Activated T-cell treated with anti-CD3 and anti-CD28 coated beads, Interleukin-2, amount 50 U/mL, for 4 hours (primary cell): ENCODE data around the gene ERBB4. TPM values are rescaled to one million over a fixed set of nuclear protein-coding genes. Genes with fewer than 3 reads are reported as not detected.

Source experiments
- ATAC-seq, 2 donors: fragments of 200-7000 bp; cut with Tn5 transposase; one replicate each; pipeline ENCODE4 v1.10.0; 2021
- DNase-seq: peaks from one replicate; pipeline ENCODE4 v3.0.0-alpha.2; 2020
- H3K27me3 Mint-ChIP-seq: one replicate; pipeline ENCODE4 v1.8.0; 2021; ENCODE audit warnings: low read depth, mixed read lengths
- H3K36me3 Mint-ChIP-seq: one replicate; pipeline ENCODE4 v1.8.0; 2022; ENCODE audit warnings: mixed read lengths; ENCODE audit not compliant: insufficient read depth
- H3K4me1 Mint-ChIP-seq: one replicate; pipeline ENCODE4 v1.8.0; 2021; ENCODE audit warnings: low read depth, mixed read lengths
- H3K4me3 Mint-ChIP-seq: one replicate; pipeline ENCODE4 v1.8.0; 2021; ENCODE audit warnings: mild to moderate bottlenecking, moderate library complexity, mixed read lengths
- H3K9me3 Mint-ChIP-seq: one replicate; pipeline ENCODE4 v1.8.0; 2021; ENCODE audit warnings: mixed read lengths
- total RNA-seq, 3 donors: library from RNA; stranded (reverse); gene quantifications; one replicate each; pipeline ENCODE4 v1.2.1, GENCODE V29; 2021

The ERBB4 gene
- total RNA-seq, 3 donors from 2014 or later = not detected

DNA sequence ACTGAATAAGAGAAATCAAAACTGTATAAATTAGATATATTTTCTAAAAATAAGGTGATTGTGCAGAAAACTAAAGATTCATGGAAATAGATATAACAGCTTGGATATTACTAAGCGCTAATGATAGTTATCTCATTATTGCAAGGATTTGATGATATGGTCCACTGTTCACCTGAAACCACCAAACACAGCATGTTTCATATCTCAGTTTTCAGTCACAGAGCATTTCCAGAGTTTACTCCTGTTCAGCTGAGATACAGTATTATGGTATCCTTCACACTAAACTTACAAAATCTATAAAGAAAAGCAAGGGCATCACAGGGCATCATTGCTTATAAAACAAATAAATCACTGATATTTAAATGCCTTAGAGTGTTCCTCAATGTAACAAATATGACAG, 591.6 kb downstream of the ERBB4 start:
- no peaks in the 10 kb centered on the region for H3K36me3 Mint-ChIP-seq
- H3K4me1 Mint-ChIP-seq = no peaks in the 10 kb centered on the region
- DNase-seq = no peak
- no peaks in the 10 kb centered on the region for H3K27me3 Mint-ChIP-seq
- no peak for ATAC-seq
- H3K9me3 Mint-ChIP-seq = peaks cover 9% of the 10 kb centered on the region
- no peak overlapping the region for H3K4me3 Mint-ChIP-seq

DNA sequence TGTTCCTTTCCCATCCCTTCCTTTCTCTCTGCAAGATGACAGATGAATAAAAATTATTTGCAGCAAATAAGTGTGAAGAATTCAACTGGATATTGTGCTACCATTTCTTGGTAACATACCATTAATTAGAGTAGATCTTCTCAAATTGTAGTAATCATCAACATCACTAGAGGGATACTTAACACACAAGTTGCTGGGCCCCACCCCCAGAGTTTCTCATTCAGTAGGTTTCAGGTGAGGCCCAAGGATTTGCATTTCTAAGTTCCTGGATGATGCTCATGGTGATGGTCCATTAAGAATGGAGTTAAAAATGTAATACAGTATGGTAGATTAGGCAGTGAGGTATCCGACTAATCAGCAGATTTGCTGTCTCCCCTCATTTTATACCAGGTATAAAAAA, 594.0 kb downstream of the ERBB4 start:
- ATAC-seq (no peak), DNase-seq (no peak)
- Mint-ChIP-seq H3K4me3 (no peak overlapping the region), H3K4me1 (no peaks in the 10 kb centered on the region), H3K27me3 (no peaks in the 10 kb centered on the region), H3K9me3 (peaks cover 4% of the 10 kb centered on the region), H3K36me3 (no peaks in the 10 kb centered on the region)

DNA sequence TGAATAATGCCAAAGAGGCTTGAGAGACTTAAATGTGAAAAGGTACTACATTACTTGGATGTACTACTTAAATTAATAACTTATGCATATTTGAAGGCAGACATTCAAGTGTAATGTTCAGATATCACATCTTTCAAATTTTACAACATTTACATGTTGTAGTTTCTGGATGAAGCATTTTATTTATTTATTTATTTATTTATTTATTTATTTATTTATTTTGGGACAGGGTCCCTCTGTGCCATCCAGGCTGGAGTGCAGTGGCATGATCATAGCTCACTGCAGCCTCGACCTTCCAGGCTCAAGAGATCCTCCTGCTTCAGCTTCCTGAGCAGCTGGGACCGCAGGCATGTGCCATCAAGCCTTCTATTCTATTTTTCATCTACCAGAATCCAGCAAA, 596.4 kb downstream of the ERBB4 start:
- no peaks in the 10 kb centered on the region for H3K4me1 Mint-ChIP-seq
- H3K27me3 Mint-ChIP-seq = no peaks in the 10 kb centered on the region
- ATAC-seq = no peak

DNA sequence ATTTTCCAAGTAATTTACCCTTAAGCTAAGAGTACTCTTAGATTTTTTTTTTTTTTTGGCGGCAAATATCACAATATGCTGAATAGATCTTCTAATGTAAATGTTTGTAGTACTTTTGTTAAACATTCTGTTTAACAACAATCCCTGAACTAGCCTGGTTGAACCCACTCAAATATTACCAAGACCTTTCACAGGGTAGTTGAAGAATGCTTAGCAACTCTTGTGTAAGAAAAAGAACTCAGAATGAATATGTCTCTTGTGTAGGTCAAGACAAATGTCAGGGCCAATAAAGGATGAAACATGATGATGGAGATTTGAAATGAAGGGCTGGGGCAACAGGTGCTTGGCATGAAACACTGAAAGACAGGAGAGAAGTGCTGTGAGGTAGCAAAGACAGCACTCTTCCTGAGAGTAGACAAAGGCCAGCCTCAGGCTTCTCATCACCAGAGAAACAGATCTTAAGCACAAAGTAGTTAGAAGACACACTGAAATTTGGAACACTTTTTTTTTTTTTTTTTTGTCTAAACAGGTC, 597.3 kb downstream of the ERBB4 start:
- no peaks in the 10 kb centered on the region for H3K9me3 Mint-ChIP-seq
- DNase-seq (no peak), ATAC-seq (no peak)
- H3K36me3 Mint-ChIP-seq = no peaks in the 10 kb centered on the region
- no peak overlapping the region for H3K4me3 Mint-ChIP-seq
- no peaks in the 10 kb centered on the region for H3K27me3 Mint-ChIP-seq
- H3K4me1 Mint-ChIP-seq = no peaks in the 10 kb centered on the region

More for the DNA sequence above, 596.4 kb downstream of the ERBB4 start:
- Mint-ChIP-seq H3K36me3 (no peaks in the 10 kb centered on the region), H3K9me3 (no peaks in the 10 kb centered on the region), H3K4me3 (no peak overlapping the region)
- DNase-seq = no peak

DNA sequence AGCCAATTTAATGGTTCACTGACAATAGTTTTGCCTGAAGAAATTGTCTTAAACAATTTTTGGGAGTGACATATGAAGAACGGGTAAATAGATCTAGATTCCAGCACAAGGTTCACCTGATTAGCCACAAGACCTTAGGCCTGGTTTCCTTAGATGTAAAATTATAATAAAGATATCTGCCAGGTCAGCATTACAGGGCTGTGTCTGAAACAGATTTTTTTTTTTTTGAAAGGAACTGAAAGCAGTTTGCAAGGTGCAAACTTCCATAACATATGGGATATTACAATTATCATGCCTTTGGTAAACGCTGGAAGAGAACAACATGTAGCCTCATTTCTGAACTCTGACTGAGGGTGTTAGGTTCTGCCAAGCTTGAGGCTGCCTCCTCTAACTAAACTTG, 599.4 kb downstream of the ERBB4 start:
- DNase-seq (no peak), ATAC-seq (no peak)
- H3K9me3 Mint-ChIP-seq = no peaks in the 10 kb centered on the region
- H3K36me3 Mint-ChIP-seq = no peaks in the 10 kb centered on the region
- no peaks in the 10 kb centered on the region for H3K4me1 Mint-ChIP-seq
- H3K27me3 Mint-ChIP-seq = no peaks in the 10 kb centered on the region
- H3K4me3 Mint-ChIP-seq = no peak overlapping the region

DNA sequence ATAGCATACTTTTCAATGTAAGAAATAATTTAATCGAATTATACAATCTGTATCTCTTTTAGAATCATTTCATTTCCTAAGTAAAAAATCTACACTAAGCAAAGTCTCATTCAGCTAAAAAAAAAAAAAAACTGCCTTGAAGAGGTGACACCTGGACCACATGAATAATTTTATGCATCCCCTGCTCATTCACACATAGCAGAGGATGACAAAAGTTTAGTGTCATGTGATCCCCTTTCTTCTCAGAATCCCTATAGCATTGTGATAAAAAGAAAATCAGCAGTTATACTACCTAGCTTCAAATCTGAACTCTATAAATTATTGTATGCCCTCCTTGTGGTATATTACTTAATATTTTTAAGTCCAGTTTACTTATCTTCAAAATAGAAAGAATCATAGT, 603.8 kb downstream of the ERBB4 start:
- H3K9me3 Mint-ChIP-seq = no peaks in the 10 kb centered on the region
- no peak for ATAC-seq
- H3K27me3 Mint-ChIP-seq = no peaks in the 10 kb centered on the region
- no peaks in the 10 kb centered on the region for H3K36me3 Mint-ChIP-seq
- no peaks in the 10 kb centered on the region for H3K4me1 Mint-ChIP-seq
- DNase-seq = no peak
- H3K4me3 Mint-ChIP-seq = no peak overlapping the region

DNA sequence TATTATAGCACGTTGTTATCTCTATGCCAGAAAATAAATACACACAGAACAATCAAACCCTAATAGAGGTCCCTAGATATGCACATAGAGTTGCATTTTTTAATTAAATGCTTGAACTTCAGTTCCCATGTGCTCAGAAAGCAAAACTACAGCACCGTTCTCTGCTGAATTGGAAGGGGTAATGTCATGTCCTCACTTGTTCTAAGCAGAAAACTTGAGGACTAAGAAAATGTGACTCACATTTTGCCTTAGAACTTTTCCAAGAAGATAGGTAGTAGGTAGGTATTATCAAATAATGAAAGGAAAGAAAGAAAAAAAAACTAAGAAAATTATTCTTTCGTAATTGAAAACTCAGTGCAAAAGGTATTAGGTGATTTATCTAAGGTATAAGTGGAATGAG, 607.3 kb downstream of the ERBB4 start:
- Mint-ChIP-seq H3K9me3 (no peaks in the 10 kb centered on the region), H3K27me3 (no peaks in the 10 kb centered on the region), H3K4me3 (no peak overlapping the region), H3K36me3 (no peaks in the 10 kb centered on the region), H3K4me1 (no peaks in the 10 kb centered on the region)
- DNase-seq (no peak), ATAC-seq (no peak)

DNA sequence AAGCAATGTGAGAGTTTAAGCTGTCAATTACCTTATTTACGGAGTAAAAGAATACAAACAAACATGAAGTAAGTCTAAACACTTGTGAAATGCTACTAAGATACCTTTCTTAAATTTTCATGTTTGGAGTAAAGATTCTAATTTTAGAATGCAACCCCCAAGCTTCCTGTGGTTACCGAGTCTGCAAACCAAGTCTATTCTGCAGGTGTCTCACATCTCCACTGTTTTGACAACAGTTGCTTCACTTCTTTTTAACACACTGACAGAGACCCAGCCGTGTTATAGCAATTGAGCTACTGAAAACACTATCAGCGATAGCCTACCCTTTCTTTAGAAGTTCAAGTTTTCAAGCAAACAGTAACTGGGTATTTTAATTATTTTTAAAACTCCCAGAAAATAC, 608.3 kb downstream of the ERBB4 start:
- Mint-ChIP-seq H3K36me3 (no peaks in the 10 kb centered on the region), H3K4me1 (no peaks in the 10 kb centered on the region), H3K4me3 (no peak overlapping the region), H3K9me3 (no peaks in the 10 kb centered on the region), H3K27me3 (no peaks in the 10 kb centered on the region)
- ATAC-seq (no peak), DNase-seq (no peak)

DNA sequence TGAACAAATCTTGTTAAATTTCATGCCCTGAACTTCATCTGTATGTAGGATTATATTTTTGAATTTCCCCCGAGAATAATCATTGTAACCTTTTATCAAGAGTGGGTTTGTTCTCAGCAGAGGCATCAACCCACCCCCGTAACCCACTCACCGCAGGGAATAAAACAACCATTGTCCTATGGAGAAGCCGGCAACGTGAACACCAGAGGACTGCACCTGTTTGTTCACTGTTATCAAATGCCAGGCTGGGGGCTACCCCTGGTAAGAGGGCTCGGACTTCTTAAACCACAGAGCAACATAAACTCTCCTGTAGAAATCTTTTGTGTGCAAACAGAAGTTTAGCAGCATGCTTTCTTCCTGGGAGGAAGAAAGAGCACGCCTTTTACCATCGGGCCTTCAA, 610.4 kb downstream of the ERBB4 start:
- no peak for ATAC-seq
- H3K27me3 Mint-ChIP-seq = no peaks in the 10 kb centered on the region
- H3K36me3 Mint-ChIP-seq = no peaks in the 10 kb centered on the region
- DNase-seq = no peak
- no peaks in the 10 kb centered on the region for H3K4me1 Mint-ChIP-seq
- H3K9me3 Mint-ChIP-seq = no peaks in the 10 kb centered on the region
- H3K4me3 Mint-ChIP-seq = no peak overlapping the region

DNA sequence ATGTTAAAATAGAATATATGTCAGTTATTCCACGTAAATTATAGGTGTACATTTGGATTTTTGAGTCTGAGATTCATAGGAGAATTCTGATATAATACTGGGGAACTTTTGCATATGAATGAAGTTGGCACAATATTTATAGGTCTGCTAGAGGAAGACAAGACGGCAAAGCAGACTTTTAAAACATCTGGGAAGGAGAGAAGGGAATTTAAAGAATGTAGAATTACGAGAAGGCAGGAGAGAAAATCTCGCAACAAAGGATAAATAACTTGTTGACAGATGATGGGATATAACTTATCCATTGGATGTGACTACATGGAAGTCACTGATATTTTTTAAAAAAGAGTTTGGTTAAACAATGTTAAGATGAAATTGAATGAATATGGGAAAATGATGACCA, 615.6 kb downstream of the ERBB4 start:
- Mint-ChIP-seq H3K36me3 (no peaks in the 10 kb centered on the region), H3K9me3 (peaks cover 7% of the 10 kb centered on the region), H3K4me1 (no peaks in the 10 kb centered on the region), H3K4me3 (no peak overlapping the region), H3K27me3 (no peaks in the 10 kb centered on the region)
- ATAC-seq = no peak
- no peak for DNase-seq

DNA sequence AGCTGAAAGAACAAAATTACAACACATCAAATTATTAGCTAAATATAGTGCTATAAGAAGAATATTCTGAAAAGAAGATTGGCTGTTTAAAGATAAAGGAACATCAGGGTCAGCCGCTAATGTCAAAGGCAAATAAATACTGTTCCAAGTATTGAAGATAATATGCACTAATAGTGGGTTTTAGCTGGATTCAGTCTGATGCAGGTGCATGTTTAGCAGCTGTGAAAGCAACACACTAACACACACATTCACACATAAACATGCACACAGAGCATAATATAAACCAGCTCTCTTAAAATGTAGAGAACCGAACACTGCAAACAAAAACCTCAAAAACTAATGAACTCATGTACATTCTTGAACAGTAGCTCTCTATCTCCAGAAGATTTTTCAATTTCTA, 634.6 kb downstream of the ERBB4 start:
- H3K4me3 Mint-ChIP-seq = no peak overlapping the region
- peaks cover 5% of the 10 kb centered on the region for H3K9me3 Mint-ChIP-seq
- no peak for ATAC-seq
- no peaks in the 10 kb centered on the region for H3K4me1 Mint-ChIP-seq
- no peak for DNase-seq
- H3K36me3 Mint-ChIP-seq = no peaks in the 10 kb centered on the region
- no peaks in the 10 kb centered on the region for H3K27me3 Mint-ChIP-seq

DNA sequence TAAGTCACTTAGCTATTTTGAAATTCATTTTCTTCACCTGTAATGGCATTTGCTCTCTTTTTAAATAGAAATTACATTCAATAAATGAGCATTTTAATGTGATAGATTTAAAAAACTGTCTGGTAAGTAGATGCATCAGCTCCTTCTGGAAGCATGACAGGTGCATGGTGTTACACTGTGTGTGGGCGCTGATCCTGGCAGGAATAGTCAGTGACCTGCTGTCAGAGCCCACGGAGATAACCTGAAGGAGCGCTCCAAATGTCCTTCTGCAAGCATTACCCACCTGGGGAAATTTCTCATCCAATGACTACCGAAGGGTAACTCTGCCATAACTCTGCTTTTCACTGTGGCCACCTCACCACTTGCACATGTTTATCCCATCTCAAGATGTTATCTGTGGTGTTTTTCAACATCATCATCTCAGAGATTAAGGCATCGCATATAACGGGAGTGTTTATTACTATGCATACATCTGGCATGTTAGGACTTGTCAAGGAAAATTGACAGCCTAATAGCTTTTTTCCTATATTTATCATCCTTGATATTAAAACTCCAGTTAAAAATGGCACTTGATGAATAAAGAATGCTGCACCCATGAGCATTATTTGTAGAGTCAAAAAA, 637.3 kb downstream of the ERBB4 start:
- ATAC-seq (no peak), DNase-seq (no peak)
- no peaks in the 10 kb centered on the region for H3K4me1 Mint-ChIP-seq
- H3K9me3 Mint-ChIP-seq = peaks cover 5% of the 10 kb centered on the region
- H3K4me3 Mint-ChIP-seq = no peak overlapping the region
- no peaks in the 10 kb centered on the region for H3K36me3 Mint-ChIP-seq
- H3K27me3 Mint-ChIP-seq = no peaks in the 10 kb centered on the region

DNA sequence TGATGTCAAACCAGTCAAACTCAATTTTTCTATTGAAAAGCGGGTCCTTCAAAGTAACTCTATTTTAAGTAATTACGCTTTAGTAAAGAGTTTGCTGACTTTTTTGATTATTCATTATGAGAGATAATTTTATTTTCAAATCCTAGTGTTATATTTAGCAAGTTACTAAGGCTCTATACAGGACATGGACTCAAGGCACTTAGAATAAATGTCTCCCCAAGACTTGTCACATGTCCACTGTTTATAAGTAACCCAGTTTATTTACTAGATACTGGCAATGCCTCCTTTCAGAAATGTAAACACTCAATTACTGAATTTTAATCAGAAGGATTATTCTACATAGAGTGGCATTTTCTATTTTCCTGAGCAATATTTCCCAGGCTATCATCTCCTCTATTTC, 638.1 kb downstream of the ERBB4 start:
- no peak for ATAC-seq
- Mint-ChIP-seq H3K9me3 (peaks cover 2% of the 10 kb centered on the region), H3K4me1 (no peaks in the 10 kb centered on the region), H3K36me3 (no peaks in the 10 kb centered on the region), H3K4me3 (no peak overlapping the region), H3K27me3 (no peaks in the 10 kb centered on the region)
- no peak for DNase-seq

DNA sequence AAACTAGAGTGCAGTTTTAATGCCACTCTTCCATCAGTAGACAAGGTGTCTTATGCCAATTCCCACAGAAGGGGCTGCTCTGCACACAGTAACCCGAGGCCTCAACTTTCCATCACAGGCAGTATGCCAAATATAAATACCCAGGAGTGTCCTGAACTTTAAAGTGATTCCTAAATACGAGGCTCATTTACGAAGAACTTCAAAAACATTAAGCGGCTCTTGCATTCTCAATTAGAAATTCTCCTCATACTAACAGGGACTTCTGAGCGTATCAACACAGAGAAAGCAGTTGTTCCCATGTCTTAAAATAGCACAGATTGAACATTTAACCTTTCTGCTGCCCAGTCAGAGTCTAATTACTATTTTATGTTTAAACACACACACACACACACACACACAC, 638.6 kb downstream of the ERBB4 start:
- Mint-ChIP-seq H3K27me3 (no peaks in the 10 kb centered on the region), H3K4me3 (no peak overlapping the region), H3K9me3 (peaks cover 4% of the 10 kb centered on the region), H3K4me1 (no peaks in the 10 kb centered on the region), H3K36me3 (no peaks in the 10 kb centered on the region)
- DNase-seq = no peak
- no peak for ATAC-seq

DNA sequence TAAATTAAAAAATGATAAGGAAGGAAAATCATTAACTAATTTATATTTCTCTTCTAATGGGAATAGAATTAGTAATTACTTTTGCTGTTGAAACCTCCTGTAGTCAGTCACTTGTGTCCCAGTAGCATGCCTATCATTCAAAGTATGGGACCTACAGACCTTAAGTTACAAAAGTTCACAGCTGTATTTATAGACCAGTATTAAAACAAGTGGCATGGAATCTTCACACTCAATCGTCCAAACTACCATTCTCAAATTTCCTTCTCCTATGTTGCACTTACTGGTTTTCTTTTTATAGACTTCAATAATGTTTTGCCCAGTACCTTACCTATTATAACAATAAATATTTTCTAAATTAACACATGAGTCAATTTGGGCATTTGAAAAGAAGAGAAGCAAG, 639.9 kb downstream of the ERBB4 start:
- H3K4me3 Mint-ChIP-seq = no peak overlapping the region
- no peak for ATAC-seq
- no peak for DNase-seq
- peaks cover 4% of the 10 kb centered on the region for H3K9me3 Mint-ChIP-seq
- H3K27me3 Mint-ChIP-seq = no peaks in the 10 kb centered on the region
- no peaks in the 10 kb centered on the region for H3K4me1 Mint-ChIP-seq
- no peaks in the 10 kb centered on the region for H3K36me3 Mint-ChIP-seq

DNA sequence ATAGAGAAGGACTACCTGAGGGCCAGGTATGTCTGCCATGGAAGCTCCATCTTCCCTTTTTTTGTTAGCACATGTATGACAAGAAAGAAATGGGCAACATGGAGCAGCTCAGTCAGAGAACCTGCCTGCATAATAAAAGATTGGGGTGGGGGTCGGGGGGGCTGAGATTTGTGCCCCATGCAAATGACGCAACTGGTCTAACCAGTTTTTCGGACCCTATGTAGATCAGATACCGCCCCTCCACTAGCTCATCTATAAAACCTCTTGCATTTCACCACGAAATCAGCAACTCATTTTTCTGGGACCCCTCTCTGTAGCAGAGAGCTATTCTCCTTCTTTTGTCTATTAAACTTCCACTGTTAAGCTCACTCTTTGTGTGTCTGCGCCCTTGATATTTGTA, 657.2 kb downstream of the ERBB4 start:
- H3K4me3 Mint-ChIP-seq = no peak overlapping the region
- H3K27me3 Mint-ChIP-seq = no peaks in the 10 kb centered on the region
- DNase-seq (no peak), ATAC-seq (no peak)
- H3K36me3 Mint-ChIP-seq = no peaks in the 10 kb centered on the region
- H3K9me3 Mint-ChIP-seq = peaks cover 3% of the 10 kb centered on the region
- no peaks in the 10 kb centered on the region for H3K4me1 Mint-ChIP-seq
